IPS DF 19.7 (cell line): ENCODE data around the gene DTNBP1.
"Not testable (repeated sequence)": the region's sequence is repeated elsewhere in the genome, so short reads cannot be mapped to it uniquely, and the experiment has no call there.

Experiments
- DNase-seq: peaks from one replicate; pipeline ENCODE4 v3.0.0-alpha.2; 2013; ENCODE audit warnings: low read depth, low spot score

DTNBP1 gene

GRCh38 chr6:15668918-15669317 is 6.1 kb upstream of the DTNBP1 start:
- no peak for DNase-seq

- DNase-seq, result not testable (repeated sequence)
These were observed 4.1 kb upstream of the DTNBP1 start for GRCh38 chr6:15666896-15667295.

GRCh38 chr6:15665237-15665636 is 2.4 kb upstream of the DTNBP1 start:
- DNase-seq, result no peak

- DNase-seq, result no peak
These were observed 473 bp upstream of the DTNBP1 start for GRCh38 chr6:15663130-15663871.

- no peak for DNase-seq
These were observed 939 bp downstream of the DTNBP1 start for GRCh38 chr6:15661853-15662325.

GRCh38 chr6:15659181-15659580 is 3.6 kb downstream of the DTNBP1 start:
- no peak for DNase-seq

GRCh38 chr6:15658181-15658744 is 4.6 kb downstream of the DTNBP1 start:
- no peak for DNase-seq

- DNase-seq, result no peak
These were observed 5.5 kb downstream of the DTNBP1 start for GRCh38 chr6:15657290-15657689.

- DNase-seq, result no peak
These were observed 6.7 kb downstream of the DTNBP1 start for GRCh38 chr6:15656145-15656544.

GRCh38 chr6:15654250-15654649 is 8.6 kb downstream of the DTNBP1 start:
- no peak for DNase-seq

GRCh38 chr6:15653581-15653980 is 9.2 kb downstream of the DTNBP1 start:
- no peak for DNase-seq

- DNase-seq, result not testable (repeated sequence)
These were observed 12.7 kb downstream of the DTNBP1 start for GRCh38 chr6:15650004-15650559.

GRCh38 chr6:15644904-15645303 is 17.9 kb downstream of the DTNBP1 start:
- no peak for DNase-seq

- DNase-seq, result no peak
These were observed 19.3 kb downstream of the DTNBP1 start for GRCh38 chr6:15643542-15643941.

GRCh38 chr6:15642276-15642675 is 20.6 kb downstream of the DTNBP1 start:
- no peak for DNase-seq

GRCh38 chr6:15638373-15638772 is 24.5 kb downstream of the DTNBP1 start:
- no peak for DNase-seq

GRCh38 chr6:15631432-15631831 is 31.4 kb downstream of the DTNBP1 start:
- no peak for DNase-seq

GRCh38 chr6:15630202-15630601 is 32.6 kb downstream of the DTNBP1 start:
- no peak for DNase-seq

- no peak for DNase-seq
These were observed 33.3 kb downstream of the DTNBP1 start for GRCh38 chr6:15629487-15629886.

GRCh38 chr6:15628499-15629131 is 34.2 kb downstream of the DTNBP1 start:
- DNase-seq, result no peak

- no peak for DNase-seq
These were observed 35.0 kb downstream of the DTNBP1 start for GRCh38 chr6:15627821-15628220.

GRCh38 chr6:15626878-15627674 is 35.8 kb downstream of the DTNBP1 start:
- no peak for DNase-seq
